ENCODE results near the gene ITGB4. TPM values are rescaled to one million over a fixed set of nuclear protein-coding genes. Genes with fewer than 3 reads are reported as not detected.

The ITGB4 gene
- total and polyA plus RNA-seq, 9 of the 15 experiments (the other 6 are each of a cell fraction or from before 2014, with no cell fraction given) = 0.05 to 2.8 (median 0.76) TPM; not detected in 3

DNA sequence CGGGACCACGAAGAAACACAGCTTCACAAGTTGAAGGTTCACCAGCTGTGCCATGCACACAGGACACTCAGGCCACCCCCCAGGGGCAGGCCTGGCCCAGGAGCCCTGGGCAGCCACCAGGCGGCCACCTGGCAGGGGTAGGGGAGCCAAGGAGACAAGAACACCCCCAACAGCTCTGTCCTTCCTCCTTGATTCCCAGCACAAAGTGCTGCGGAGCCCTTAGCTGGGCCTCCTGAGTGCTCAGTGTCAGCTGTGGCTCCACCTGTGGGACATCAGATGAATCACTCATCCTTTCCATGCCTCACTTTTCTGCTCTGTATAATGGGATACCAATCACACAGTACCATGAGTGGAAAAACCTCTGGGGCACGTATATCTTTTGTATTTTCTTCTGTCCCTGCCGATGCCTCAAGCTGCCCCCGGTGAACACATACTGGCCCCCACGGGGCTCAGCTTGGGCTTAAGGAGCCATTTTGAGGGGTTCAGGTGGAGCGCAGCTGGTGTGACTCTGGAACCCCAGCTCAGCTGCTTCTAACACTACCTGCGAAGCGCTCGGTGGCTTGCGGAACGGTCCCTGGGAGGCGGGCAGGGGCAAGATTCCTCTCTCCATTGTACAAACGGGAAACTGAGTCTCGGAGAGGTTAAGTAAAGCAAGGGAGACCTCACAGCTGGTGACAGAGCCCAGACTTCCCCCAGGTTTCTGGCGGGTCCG lies 31.7 kb downstream of the ITGB4 start (continued):
- TF ChIP-seq, protein P1, sequence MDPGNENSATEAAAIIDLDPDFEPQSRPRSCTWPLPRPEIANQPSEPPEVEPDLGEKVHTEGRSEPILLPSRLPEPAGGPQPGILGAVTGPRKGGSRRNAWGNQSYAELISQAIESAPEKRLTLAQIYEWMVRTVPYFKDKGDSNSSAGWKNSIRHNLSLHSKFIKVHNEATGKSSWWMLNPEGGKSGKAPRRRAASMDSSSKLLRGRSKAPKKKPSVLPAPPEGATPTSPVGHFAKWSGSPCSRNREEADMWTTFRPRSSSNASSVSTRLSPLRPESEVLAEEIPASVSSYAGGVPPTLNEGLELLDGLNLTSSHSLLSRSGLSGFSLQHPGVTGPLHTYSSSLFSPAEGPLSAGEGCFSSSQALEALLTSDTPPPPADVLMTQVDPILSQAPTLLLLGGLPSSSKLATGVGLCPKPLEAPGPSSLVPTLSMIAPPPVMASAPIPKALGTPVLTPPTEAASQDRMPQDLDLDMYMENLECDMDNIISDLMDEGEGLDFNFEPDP (CRISPR knock-in tag; IDR thresholded peaks at IDR 0.05) = no peak
- TF ChIP-seq STAG1 (CRISPR knock-in tag; IDR thresholded peaks at IDR 0.05; ENCODE audit: borderline replicate concordance) = no peak
- no peak for TF ChIP-seq GTF2E2 (tag; IDR thresholded peaks at IDR 0.05)
- TF ChIP-seq SIN3A (IDR thresholded peaks at IDR 0.05; ENCODE audit: borderline replicate concordance in 2 of 2, control insufficient read depth in 1 of 2, low read depth in 2 of 2, low read length in 2 of 2) = 0 out of 4 replicates have a peak, but pooled peaks of 1 of the 2 experiments have one; percentile 11
- TF ChIP-seq, protein P2, sequence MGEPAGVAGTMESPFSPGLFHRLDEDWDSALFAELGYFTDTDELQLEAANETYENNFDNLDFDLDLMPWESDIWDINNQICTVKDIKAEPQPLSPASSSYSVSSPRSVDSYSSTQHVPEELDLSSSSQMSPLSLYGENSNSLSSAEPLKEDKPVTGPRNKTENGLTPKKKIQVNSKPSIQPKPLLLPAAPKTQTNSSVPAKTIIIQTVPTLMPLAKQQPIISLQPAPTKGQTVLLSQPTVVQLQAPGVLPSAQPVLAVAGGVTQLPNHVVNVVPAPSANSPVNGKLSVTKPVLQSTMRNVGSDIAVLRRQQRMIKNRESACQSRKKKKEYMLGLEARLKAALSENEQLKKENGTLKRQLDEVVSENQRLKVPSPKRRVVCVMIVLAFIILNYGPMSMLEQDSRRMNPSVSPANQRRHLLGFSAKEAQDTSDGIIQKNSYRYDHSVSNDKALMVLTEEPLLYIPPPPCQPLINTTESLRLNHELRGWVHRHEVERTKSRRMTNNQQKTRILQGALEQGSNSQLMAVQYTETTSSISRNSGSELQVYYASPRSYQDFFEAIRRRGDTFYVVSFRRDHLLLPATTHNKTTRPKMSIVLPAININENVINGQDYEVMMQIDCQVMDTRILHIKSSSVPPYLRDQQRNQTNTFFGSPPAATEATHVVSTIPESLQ (CRISPR knock-in tag; IDR thresholded peaks at IDR 0.05) = no peak
- TF ChIP-seq SMARCA5 (IDR thresholded peaks at IDR 0.05) = peak; percentile 76; the same call in 1 of the 2 replicates
- no peak for TF ChIP-seq KDM2B (CRISPR knock-in tag; IDR thresholded peaks at IDR 0.05)
- no peak for TF ChIP-seq GATAD2A (IDR thresholded peaks at IDR 0.05)
- TF ChIP-seq ZNF79 (CRISPR knock-in tag; IDR thresholded peaks at IDR 0.05; ENCODE audit: low read depth) = no peak
- no peak for TF ChIP-seq SAP30 (IDR thresholded peaks at IDR 0.05; ENCODE audit: borderline replicate concordance, insufficient read depth, low read depth, low read length, poor library complexity, severe bottlenecking)
- no peak for TF ChIP-seq SRSF3 (IDR thresholded peaks at IDR 0.05; ENCODE audit: insufficient read depth, low read length)
- TF ChIP-seq RCOR1 (IDR thresholded peaks at IDR 0.05; ENCODE audit: borderline replicate concordance in 1 of 2, low read depth in 2 of 2, low read length in 2 of 2) = peak; percentile 26 to 79; a peak in 1 of 4 replicates
- TF ChIP-seq KHSRP (IDR thresholded peaks at IDR 0.05) = no peak
- TF ChIP-seq RBM25 (IDR thresholded peaks at IDR 0.05; ENCODE audit: low read depth, low read length, severe bottlenecking) = peak; percentile 83
- no peak for TF ChIP-seq FOXK1 (CRISPR knock-in tag; IDR thresholded peaks at IDR 0.05; ENCODE audit: borderline replicate concordance)
- no peak for TF ChIP-seq ZNF445 (CRISPR knock-in tag; IDR thresholded peaks at IDR 0.05; ENCODE audit: low read depth)

Measured in K562 (cell line).